SU-DHL-6 (cell line): ENCODE results near the gene KIAA0319L.

Source experiments
- CTCF ChIP-seq: fragments of 200-600 bp; sonication (generic); IDR thresholded peaks from one replicate; pipeline ENCODE4 v1.5.1; 2017; ENCODE audit warnings: antibody characterized with exemption, mild to moderate bottlenecking, low read length, moderate library complexity; ENCODE audit not compliant: insufficient read depth, poor library complexity, severe bottlenecking
- EZH2phosphoT487 ChIP-seq: fragments of 200-600 bp; sonication (generic), shearing (Covaris generic); conservative IDR thresholded peaks from 2 replicates; pipeline ENCODE4 v1.6.1; 2018; ENCODE audit warnings: mild to moderate bottlenecking, antibody characterized with exemption, low read length, moderate library complexity, mixed read lengths

- TF ChIP-seq CTCF (no peak), EZH2phosphoT487 (no peak)
These were observed 36.0 kb upstream of the KIAA0319L start for GRCh38 chr1:35592991-35593769.
